Measurements from ENCODE around the gene KCNG2. TPM values are rescaled to one million over a fixed set of nuclear protein-coding genes. Genes with fewer than 3 reads are reported as not detected.

Gene KCNG2
- total and polyA plus RNA-seq, 12 donors = 0.06 to 2.9 (median 0.50) TPM; not detected in 3

DNA sequence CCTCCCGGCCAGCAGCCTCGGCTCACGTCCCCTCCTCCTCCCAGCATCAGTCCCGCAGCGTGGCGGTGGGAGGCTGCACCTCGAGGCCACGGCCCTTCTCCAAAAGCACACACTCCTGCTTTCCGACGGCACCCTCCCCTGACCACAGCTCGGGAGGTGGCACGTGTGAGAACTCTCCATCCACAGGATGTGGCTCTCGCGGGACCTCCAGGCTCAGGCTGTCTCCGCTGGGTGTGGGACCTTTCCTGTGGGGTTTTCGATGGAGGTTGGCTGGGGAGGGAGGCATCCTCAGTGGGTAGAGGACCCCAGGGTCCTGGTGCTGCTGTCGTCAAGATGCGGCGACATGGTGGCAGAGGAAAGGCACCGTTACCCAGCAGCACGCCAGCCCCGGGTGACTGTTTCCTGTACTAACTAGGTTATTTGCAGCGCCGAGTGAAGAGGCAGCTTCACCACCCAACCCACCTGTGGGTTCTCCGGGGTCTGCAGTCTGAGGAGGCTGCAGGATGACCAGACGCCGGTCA lies 42.8 kb upstream of the KCNG2 start:
- WGBS, 4 donors = 97 to 98% (median 97%) methylated on average over 7 to 27 of the region's 27 CpGs
- intact Hi-C loops (cut with DNase I) = no loop called here
- no peaks in the 10 kb centered on the region for H3K4me1 ChIP-seq (replicated peaks in 1 of 2)
- no peak overlapping the region for H3K4me3 ChIP-seq
- no peak overlapping the region for H3K27ac ChIP-seq
- TF ChIP-seq, protein P1, sequence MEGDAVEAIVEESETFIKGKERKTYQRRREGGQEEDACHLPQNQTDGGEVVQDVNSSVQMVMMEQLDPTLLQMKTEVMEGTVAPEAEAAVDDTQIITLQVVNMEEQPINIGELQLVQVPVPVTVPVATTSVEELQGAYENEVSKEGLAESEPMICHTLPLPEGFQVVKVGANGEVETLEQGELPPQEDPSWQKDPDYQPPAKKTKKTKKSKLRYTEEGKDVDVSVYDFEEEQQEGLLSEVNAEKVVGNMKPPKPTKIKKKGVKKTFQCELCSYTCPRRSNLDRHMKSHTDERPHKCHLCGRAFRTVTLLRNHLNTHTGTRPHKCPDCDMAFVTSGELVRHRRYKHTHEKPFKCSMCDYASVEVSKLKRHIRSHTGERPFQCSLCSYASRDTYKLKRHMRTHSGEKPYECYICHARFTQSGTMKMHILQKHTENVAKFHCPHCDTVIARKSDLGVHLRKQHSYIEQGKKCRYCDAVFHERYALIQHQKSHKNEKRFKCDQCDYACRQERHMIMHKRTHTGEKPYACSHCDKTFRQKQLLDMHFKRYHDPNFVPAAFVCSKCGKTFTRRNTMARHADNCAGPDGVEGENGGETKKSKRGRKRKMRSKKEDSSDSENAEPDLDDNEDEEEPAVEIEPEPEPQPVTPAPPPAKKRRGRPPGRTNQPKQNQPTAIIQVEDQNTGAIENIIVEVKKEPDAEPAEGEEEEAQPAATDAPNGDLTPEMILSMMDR (IDR thresholded peaks at IDR 0.05) = no peak
- no peak for TF ChIP-seq POLR2A (IDR thresholded peaks at IDR 0.05)
- no peak for DNase-seq
- H3K27me3 ChIP-seq = no peaks in the 10 kb centered on the region
- no peaks in the 10 kb centered on the region for H3K9me3 ChIP-seq (replicated peaks in 1 of 3)
- H3K36me3 ChIP-seq (replicated peaks in 1 of 2) = peaks cover 0 to 22% of the 10 kb centered on the region in 2 donors

DNA sequence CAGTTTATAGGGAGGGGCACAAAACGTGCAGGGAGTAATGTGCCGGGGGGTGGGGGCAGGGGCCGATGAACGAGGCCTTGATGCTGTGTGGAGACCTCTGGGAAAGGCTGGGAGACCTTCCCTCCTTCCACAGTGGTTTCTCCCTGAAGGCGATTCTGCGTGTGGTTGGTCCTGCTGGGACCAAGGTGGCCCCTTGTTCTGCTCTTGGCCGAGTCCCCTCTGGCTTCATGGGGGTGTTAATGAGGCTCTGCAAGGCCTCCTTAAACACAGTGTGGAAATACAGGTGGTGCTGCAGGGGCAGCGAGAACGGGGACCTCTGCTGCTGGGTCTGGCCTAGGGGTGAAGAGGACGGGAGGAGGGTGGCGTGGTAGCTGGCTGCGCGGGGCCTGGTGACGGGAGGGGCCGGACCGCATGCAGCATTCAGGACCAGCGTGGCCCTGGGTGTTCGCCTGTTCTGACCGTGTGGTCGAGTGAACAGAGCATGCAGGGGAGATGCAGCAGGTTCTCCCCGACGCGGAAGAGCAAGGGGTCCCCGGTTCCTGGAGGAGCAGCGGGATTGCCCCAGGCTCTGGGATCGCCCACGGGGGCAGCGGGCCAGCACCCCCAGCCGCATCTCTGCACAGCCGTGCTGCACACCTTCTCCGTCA lies 42.1 kb upstream of the KCNG2 start:
- TF ChIP-seq POLR2A (IDR thresholded peaks at IDR 0.05) = no peak
- TF ChIP-seq, protein P1 (IDR thresholded peaks at IDR 0.05) = no peak
- Histone ChIP-seq H3K4me1 (replicated peaks in 1 of 2) (no peaks in the 10 kb centered on the region), H3K9me3 (replicated peaks in 1 of 3) (no peaks in the 10 kb centered on the region), H3K36me3 (replicated peaks in 1 of 2) (peaks cover 0 to 19% of the 10 kb centered on the region in 2 donors), H3K27me3 (no peaks in the 10 kb centered on the region), H3K27ac (no peak overlapping the region), H3K4me3 (no peak overlapping the region)
- intact Hi-C loops (cut with DNase I) = no loop called here
- no peak for DNase-seq
- 94 to 97% (median 95%) methylated on average over 17 to 31 of the region's 31 CpGs for WGBS, 4 donors

DNA sequence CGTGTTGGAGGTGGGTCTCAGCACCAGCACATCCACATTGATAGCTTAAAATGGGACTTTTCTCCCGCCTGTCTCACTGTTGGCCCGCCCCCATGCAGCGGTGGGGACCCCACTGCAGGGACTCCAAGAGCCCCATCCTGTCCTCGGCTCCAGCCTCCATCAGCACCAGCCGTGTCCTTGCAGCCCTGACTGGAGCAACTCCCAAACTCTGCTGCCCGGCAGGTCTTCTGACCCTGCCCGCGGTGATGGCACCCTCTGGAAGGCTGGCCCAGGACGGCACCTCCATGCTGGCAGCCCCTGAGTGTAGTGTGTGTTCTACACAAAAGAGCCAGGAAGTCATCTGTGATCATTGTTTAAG lies 41.6 kb upstream of the KCNG2 start:
- intact Hi-C loops (cut with DNase I) = no loop called here
- no peak for TF ChIP-seq POLR2A (IDR thresholded peaks at IDR 0.05)
- TF ChIP-seq, protein P1 (IDR thresholded peaks at IDR 0.05) = no peak
- Histone ChIP-seq H3K27me3 (no peaks in the 10 kb centered on the region), H3K4me1 (replicated peaks in 1 of 2) (no peaks in the 10 kb centered on the region), H3K27ac (no peak overlapping the region), H3K4me3 (no peak overlapping the region), H3K9me3 (replicated peaks in 1 of 3) (no peaks in the 10 kb centered on the region), H3K36me3 (replicated peaks in 1 of 2) (peaks cover 0 to 19% of the 10 kb centered on the region in 2 donors)
- WGBS, 4 donors = 94 to 100% (median 96%) methylated on average over 7 to 10 of the region's 10 CpGs
- DNase-seq = no peak

DNA sequence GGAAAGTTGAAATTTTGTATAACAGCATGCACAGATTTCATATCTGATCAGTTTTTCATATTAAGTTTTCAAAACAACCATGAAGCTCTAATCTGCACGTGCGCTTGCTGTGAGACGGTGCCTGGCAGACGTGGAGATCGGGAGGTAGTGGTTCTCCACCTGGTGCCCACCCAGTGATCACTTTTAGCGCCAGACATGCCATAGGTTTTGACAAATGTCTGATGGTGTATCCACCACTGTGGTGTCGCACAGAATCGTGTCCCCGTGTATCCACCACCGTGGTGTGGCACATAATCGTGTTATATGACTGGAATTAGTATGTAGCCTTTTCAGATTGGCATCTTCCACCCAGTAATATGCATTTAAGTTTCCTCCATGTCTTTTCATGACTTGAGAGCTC lies 40.9 kb upstream of the KCNG2 start:
- intact Hi-C loops (cut with DNase I) = no loop called here
- WGBS, 4 donors = 95 to 98% (median 96%) methylated on average over 11 of the region's 11 CpGs
- H3K27me3 ChIP-seq = no peaks in the 10 kb centered on the region
- H3K27ac ChIP-seq = no peak overlapping the region
- H3K4me1 ChIP-seq (replicated peaks in 1 of 2) = no peaks in the 10 kb centered on the region
- TF ChIP-seq, protein P1 (IDR thresholded peaks at IDR 0.05) = no peak
- no peak for TF ChIP-seq POLR2A (IDR thresholded peaks at IDR 0.05)
- no peak overlapping the region for H3K4me3 ChIP-seq
- H3K36me3 ChIP-seq (replicated peaks in 1 of 2) = peaks cover 0 to 19% of the 10 kb centered on the region in 2 donors
- DNase-seq = no peak
- no peaks in the 10 kb centered on the region for H3K9me3 ChIP-seq (replicated peaks in 1 of 3)
